ENCODE measurements around the gene SLC9A1. TPM values are rescaled to one million over a fixed set of nuclear protein-coding genes. Genes with fewer than 3 reads are reported as not detected.
"Not testable (repeated sequence)": the region's sequence is repeated elsewhere in the genome, so short reads cannot be mapped to it uniquely, and the experiment has no call there.

Gene SLC9A1
- total RNA-seq, 1 experiment from 2014 or later: 16.7 TPM

- DNase-seq (ENCODE audit: low read depth): no peak
Observed at GRCh38 chr1:27135541-27136235, 19.2 kb downstream of the SLC9A1 start.

GRCh38 chr1:27133991-27134390, 20.9 kb downstream of the SLC9A1 start:
- no peak for DNase-seq (ENCODE audit: low read depth)

GRCh38 chr1:27133158-27133557, 21.8 kb downstream of the SLC9A1 start:
- DNase-seq (ENCODE audit: low read depth): no peak

GRCh38 chr1:27132624-27133023, 22.3 kb downstream of the SLC9A1 start:
- no peak for DNase-seq (ENCODE audit: low read depth)

DNA sequence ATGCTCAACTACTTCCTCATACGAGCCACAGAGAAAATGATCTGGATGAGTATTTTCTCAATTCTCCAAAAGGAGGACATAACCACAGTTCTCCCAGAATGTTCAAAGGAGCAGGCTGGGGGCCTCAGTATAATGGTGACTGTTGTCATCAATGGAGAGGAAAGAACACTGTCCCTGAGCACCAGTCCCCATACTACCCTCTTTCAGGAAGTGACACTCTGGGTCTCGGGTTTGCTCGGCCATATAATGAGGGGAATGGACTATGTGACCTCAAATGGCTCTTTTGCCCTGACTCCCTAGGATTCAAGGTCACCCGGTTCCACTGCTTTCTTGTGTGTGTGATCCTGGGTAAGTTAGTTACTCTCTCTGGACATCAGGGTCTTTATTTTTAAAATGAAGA, 22.8 kb downstream of the SLC9A1 start:
- no peak for DNase-seq (ENCODE audit: low read depth)

DNA sequence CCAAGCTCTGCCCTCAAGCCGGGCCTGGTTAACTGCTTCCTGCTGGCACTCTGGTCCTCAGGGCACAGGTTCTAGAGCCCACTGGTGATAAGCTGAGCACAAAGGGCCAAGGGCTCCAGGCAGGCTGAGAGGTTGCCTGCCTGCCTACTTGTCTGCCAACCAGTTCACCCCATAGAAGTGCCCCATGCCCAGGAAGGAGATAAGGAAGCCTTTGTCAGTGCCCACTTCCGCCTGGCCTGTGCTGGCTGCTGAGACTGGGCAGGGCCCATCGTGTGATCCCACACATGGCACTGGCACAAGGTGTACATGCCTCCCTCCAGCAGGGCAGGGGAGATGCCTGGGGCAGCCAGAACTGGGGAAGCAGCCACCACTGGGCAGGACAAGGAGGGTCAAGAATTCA, 24.1 kb downstream of the SLC9A1 start:
- no peak for DNase-seq (ENCODE audit: low read depth)

GRCh38 chr1:27129225-27129624, 25.7 kb downstream of the SLC9A1 start:
- DNase-seq (ENCODE audit: low read depth): no peak

DNA sequence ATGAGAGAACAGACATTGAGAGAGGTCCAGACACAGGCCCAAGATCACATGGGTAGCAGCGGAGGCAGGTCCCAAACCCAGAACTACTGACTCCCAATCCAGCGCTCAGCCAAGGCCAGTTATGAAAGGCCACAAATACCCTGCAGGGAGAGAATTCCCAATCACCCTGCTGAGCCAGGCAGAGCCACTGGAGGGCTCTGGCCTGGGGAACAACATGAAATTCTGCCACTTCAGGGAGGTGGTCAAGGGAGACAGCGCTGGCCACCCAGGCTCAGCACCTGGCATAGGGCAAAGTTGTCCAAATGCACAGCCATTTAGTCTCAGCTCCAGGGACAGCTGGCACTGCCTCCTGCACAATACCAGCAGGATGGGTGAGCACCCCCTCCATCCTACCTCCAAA, 27.5 kb downstream of the SLC9A1 start:
- no peak for DNase-seq (ENCODE audit: low read depth)

- DNase-seq (ENCODE audit: low read depth): no peak
Observed at GRCh38 chr1:27126391-27126790, 28.5 kb downstream of the SLC9A1 start.

- DNase-seq (ENCODE audit: low read depth): not testable (repeated sequence)
Observed at GRCh38 chr1:27125125-27125524, 29.8 kb downstream of the SLC9A1 start.

- no peak for DNase-seq (ENCODE audit: low read depth)
Observed at GRCh38 chr1:27124405-27124804, 30.5 kb downstream of the SLC9A1 start.

DNA sequence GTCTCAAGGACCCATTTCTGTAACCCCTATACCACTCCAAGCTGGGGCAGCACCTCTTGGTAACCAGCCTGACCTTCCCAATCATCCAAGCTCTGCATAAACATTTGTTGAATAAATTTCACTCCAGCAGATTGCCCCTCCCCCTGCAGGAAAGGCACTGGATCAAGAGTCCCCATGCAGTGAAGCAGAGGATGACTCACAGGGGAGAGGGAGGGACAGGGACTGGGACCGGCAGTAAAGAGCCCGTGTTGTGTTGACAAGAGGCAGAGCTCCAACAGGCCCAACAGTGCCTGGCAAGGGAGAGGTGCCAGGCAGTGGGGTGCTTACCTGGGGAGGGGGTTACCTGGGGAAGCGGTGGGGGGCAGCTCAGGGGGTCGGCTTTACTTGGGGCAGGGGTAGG, 32.3 kb downstream of the SLC9A1 start:
- DNase-seq (ENCODE audit: low read depth): peak; percentile 85

- DNase-seq (ENCODE audit: low read depth): no peak
Observed at GRCh38 chr1:27120854-27121253, 34.1 kb downstream of the SLC9A1 start.

- DNase-seq (ENCODE audit: low read depth): no peak
Observed at GRCh38 chr1:27118440-27118689, 36.6 kb downstream of the SLC9A1 start.

DNA sequence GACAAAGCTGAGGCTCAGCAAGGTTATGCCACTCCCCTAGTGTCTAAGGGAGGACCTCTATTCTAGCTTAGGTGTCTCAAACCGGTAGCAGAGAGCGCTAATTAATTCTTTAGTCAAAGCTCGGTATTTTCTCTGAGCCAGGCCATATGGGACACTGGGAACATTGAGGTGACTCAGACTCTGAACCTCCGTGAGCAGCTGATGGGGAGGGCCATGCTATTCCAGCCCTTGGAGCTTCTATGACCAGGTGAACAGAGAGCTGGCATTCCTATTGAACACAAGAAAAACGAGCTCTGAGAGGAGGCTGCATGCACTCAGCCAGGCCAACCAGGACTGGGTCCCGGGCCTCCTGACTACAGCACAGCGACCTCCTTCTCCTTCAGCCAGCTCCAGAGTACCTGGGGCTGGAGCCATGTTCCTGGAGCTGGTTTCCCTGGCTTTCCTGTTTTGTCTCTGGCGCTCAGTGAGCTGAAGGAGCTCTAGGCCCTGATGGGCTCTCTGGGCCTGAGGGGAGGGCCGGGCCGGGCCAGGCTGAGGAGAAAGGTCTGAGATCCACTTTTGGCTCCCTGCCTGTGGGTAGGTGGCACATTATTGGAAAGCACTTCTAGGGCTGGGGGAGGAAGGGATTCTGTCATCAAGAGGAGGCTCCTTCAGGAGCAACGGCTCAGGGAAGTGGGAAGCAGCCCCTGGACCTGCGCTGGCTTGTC, 37.0 kb downstream of the SLC9A1 start:
- DNase-seq (ENCODE audit: low read depth): peak; percentile 76

DNA sequence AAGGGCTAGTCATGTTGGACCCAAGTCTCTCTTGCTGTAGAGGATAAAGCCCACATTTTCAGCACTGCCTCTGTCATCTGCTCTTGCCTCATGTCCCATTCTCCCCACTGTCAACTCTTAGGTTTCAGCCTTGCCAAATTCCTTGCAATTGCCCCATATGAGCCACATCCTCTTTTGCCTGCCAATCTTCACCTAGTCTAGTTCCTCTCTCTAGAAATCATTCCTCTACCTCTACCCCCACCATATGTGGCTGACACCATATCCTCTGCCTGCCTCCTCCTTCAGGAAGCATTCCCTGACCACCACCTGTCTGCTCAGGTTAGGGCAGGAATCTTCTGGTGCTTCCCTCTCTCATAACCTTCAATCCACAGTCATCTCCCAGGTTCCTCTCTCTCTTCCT, 38.2 kb downstream of the SLC9A1 start:
- peak; percentile 40 for DNase-seq (ENCODE audit: low read depth)

DNA sequence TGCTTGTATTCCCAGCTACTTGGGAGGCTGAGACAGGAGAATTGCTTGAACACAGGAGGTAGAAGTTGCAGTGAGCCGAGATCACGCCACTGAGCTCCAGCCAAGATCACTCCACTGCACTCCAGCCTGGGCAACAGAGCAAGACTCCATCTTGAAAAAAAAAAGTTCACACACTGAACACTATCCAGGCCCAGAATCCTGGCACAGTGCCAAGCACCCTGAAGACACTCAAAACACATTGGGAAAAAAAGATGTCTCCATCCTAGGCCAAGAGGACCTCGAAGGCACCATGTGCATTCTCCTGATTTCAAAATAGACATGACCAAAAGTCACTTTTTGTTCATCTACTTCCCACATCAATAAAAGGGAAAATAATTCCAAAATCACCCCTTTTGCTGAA, 38.7 kb downstream of the SLC9A1 start:
- DNase-seq (ENCODE audit: low read depth): no peak

DNA sequence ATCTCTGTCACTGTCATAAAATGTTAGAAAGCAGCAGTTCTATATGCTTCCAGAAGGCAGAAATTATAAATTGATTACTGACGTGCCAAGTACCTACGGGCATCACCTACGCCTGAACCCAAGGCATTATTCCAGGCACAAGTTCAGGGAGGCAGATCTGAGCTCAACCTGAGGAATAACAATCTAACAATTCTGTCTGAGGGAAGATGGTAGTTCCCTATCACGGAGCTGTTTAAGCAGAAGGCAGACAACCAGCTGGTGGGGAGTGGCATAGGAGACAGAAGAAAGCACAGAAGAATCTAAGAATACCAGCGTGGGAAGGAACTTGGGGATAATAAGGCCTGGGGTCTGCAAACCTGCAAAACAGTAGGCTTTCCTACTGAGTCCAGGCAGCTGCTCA, 40.4 kb downstream of the SLC9A1 start:
- no peak for DNase-seq (ENCODE audit: low read depth)

DNA sequence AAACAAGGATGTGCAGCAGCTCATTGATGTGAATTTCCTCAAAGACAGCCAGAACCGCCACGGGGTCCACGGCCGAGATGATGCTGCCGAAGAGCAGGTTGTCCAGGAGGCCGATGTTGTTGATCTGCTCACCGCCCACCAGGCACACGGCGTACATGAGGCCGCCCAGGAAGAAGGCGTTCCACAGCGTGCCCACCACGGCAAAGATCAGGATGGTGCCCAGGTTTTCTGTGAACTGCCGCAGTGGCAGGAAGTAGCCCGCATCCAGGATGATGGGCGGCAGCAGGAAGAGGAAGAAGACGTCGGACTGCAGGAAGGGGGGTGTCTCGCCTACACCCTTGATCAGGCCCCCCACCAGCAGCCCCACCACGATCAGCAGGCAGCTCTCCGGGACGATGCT, 41.1 kb downstream of the SLC9A1 start:
- no peak for DNase-seq (ENCODE audit: low read depth)

GRCh38 chr1:27111626-27112573, 43.0 kb downstream of the SLC9A1 start:
- DNase-seq (ENCODE audit: low read depth): peak; percentile 100

DNA sequence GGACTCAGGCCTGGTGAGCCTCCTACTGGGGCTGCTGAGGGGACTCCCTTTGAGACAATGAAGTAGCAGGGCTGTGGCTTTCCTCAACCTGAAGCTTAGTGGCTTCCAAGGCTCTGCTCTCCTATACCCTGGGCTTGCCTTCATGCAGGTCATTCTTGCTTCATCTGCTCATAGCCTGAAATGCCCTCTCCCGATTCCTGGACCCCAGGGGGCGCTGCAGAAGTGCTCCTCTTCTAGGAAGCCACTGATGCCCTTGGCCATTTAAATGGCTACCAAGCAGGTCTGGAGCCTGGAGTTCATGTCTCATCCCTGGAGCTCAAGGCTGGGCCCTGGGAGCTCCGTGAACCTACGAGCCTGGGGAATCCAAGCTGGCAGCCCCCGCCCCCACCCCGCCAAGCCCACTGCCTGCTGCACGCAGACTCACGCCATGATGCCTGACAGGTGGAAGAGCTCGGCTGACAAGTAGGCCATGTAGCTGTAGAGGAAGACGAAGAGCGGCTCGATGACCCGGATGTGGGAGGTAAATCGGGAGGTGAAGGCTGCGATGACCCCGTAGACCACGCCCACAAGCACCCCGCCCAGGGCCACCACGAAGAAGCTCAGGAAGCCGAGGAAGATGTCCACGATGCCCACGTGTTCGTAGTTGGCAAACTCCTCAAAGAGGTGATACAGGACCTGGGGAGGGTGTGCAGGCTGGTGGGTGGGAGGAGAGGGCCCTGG, 45.7 kb downstream of the SLC9A1 start:
- peak; percentile 20 for DNase-seq (ENCODE audit: low read depth)

DNA sequence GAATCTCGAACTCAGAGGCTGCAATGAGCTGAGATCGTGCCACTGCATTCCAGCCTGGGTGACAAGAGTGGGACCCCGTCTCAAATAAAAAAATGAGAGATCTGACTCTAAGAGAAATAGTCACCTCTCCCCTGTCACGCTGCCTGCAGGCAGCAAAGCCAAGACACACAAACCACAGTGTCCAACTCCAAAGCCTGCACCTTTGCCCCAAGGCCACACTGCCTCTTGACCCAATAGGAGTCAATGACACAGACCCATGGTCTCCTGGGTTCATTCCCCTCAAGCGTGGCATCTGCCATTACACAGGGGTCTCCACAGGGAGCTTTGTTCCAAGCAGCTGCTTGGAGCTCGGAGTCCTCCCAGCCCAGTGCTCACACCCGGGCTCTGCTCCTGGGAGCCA, 46.3 kb downstream of the SLC9A1 start:
- DNase-seq (ENCODE audit: low read depth): no peak
